GM10847 (cell line): ENCODE results near the gene ISG15.

Source experiments
- POLR2A ChIP-seq: IDR thresholded peaks from 2 replicates; pipeline ENCODE4 v1.6.1; 2011; ENCODE audit not compliant: insufficient read length; ENCODE audit errors: extremely low read depth

The ISG15 gene

DNA sequence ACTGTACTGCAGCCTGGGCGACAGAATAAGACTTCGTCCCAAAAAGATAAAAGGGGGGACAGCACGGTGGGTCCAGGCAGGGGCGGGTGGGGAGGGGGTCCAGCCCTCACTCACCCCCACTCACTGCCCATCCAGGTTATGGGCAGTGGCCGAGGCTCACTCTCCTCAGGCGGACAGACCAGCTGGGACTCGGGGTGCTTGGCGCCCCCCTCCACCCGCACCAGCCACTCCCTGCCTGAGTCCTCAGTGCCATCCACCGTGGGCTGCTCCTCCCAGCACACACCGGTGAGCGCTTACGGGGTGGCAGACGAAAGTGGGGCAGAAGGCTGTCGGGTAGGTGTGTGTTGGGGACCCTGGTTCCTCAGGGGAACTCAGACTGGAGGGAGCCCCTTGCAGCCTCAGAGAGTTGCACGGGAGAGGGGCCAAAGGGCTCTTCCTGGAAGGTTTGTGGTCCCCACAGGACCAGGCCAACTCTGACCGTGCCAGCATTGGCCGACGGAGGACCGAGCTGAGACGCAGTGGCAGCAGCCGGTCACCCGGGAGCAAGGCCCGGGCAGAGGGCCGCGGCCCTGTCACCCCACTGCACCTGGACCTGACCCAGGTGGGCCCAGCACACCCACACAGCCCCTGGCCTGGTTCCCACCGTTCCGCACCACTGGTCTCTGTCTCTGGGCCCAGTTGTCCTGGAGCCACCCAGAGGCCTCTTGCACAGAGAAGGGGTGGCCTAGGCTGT is 40.4 kb upstream of the ISG15 start:
- TF ChIP-seq POLR2A = no peak

DNA sequence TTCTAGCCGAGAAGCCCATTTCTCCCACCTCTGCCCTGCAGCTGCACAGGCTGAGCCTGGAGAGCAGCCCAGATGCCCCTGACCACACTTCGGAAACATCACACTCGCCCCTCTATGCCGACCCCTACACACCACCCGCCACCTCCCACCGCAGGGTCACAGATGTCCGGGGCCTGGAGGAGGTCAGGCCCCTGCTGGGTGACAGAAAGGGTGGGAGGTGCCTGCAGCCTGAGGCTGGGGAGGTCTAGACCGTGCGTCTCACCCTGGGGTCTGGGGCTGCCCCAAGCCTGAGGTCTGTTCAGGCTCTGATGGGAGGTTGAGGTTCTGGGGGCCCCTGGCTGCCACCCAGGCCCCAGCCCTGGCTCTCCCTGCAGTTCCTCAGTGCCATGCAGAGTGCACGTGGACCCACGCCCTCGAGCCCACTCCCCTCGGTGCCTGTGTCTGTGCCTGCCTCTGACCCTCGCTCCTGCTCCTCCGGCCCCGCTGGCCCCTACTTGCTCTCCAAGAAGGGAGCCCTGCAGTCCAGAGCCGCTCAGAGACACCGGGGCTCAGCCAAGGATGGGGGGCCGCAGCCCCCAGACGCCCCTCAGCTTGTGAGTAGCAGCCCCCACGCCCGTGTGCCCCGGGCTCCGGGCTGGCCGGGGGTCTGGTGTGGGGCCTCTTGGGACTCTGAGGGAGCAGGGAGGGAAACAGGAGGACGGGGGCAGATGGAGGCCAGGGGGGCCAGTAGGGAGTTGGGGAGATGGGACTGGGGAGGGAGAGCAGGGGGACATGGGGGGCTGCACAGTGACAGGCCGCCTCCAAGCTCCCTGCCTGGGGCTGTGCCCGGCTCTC is 39.6 kb upstream of the ISG15 start:
- no peak for TF ChIP-seq POLR2A

DNA sequence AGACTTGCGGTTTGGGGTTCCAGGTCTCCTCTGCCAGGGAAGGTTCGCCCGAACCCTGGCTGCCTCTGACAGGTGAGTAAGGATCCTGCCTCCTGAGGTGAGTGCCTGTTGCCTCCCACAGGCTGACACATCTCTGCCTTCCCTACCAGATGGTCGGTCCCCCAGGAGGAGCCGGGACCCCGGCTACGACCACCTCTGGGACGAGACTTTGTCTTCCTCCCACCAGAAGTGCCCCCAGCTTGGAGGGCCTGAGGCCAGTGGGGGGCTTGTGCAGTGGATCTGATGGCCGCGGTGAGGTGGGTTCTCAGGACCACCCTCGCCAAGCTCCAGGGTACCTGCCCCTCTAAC is 39.0 kb upstream of the ISG15 start:
- TF ChIP-seq POLR2A = no peak

DNA sequence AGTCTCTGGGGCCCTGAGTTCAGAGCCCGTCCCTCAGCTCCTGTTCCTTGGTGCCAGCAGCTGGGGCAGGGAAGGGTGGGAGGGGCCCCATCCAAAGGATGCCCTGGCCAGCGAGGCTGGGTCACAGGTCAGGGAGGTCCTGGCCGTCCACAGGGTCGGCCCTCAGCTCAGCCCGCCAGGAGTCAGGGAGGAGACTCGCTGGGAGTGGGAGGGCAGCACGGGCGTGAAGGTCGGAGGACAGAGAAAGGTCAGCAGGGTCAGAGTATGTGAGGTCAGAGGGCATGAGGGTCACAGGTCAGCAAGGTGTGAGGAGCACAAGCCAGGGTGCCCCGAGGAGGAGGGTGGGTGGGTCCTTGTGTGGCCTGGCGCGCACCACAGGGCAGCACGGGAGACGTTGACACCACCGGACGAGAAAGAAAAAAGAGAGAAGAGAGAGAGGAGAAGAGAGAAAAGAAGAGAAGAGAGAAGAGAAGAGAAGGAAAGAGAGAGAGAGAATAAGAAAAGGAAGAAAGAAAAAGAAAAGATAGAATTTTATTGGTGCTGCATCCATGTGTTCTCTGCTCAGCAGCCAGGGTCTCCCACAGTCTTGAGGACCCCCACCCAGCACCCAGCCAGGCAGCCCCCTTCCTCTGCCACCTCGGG is 38.5 kb upstream of the ISG15 start:
- no peak for TF ChIP-seq POLR2A

DNA sequence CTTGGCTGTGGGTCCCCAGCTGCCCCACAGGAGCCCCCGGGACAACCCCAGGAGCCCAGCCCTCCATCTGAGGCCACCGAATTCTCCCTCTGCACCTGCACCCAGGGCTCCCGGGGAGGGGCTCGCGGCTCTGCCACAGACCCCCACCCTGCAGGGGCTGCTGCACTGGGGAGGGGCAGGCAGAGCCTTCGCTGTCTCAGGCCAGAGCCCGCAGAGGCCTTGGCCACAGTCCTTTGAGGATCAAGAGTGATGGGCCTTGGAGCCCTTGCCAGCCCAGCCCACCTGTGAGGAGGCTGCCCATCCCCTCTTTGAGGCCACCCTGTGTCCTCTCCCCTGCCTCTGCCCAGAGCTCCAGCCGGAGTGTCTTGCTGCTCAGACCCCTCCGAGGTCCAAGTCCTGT is 37.9 kb upstream of the ISG15 start:
- TF ChIP-seq POLR2A = no peak

DNA sequence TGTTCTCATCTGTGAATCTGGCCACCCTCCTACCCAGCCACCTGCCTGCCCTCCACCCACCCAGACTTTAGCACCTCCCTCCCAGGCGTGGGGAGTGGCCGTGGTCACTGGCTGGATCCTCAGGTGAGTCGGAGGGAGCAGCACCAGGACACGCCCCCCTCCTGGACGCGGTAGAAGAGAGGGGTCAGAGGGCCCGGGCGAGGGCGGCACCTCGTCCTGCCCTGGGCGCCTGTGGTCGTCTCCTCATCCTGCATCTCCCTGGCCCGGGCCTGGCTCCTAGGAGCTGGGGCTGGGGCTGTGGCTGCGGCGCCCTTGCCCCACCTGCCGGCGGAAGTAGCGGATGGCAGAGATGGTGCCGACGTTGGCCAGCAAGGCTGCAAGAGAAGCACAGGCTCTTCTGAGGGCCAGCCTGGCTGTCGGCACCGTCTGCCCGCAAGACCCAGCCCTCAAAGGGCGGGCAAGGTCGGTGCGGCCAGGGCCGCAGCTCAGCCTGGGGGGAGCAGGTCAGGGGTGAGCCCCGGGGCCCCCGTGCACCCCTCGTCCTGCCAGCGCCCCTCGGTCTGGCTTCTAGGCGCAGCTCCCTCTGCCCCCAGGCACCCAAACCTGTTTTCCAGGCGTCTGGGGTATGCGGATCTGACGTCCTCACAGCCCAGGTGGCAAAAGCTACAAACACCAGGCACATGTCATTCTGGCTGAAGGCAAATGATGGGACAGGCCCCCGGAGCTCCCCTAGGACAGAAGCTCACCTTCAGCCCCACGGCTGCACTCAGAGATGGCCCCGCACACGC is 37.2 kb upstream of the ISG15 start:
- TF ChIP-seq POLR2A = no peak

DNA sequence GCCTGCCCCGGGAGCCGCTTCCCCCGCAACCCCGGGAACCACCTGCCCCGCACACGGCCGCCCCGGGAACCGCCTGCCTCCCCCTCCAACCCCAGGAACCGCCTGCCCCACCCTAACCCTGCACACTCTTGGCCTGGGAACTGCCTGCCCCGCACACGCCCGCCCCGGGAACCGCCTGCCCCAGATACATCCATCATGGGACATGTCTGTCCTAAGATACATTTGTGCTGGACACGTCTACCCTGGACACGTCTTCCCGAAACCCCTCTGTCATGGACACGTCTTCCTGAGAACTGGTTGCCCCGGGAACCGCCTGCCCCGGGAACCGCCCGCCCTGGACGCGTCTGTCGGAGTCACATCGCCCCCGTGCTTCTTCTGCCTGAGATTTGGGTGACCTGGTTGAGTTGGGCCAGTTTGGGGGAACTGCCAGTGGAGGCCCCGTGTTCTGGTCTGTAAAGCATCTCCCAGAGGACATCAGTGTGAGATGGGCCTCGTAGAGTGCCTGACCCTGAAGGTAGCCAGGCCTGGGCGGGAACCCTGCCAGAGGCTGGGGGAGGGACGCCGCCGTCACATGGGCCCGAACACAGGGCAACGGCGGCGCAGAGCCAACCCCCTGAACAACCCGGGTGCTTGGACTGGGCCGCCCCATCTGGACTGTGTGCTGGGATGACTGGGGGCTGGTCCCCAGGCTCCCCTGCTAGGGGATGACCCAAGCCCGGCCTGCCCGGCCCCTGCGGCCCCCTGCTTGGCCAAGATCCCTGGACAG is 35.0 kb upstream of the ISG15 start:
- no peak for TF ChIP-seq POLR2A

DNA sequence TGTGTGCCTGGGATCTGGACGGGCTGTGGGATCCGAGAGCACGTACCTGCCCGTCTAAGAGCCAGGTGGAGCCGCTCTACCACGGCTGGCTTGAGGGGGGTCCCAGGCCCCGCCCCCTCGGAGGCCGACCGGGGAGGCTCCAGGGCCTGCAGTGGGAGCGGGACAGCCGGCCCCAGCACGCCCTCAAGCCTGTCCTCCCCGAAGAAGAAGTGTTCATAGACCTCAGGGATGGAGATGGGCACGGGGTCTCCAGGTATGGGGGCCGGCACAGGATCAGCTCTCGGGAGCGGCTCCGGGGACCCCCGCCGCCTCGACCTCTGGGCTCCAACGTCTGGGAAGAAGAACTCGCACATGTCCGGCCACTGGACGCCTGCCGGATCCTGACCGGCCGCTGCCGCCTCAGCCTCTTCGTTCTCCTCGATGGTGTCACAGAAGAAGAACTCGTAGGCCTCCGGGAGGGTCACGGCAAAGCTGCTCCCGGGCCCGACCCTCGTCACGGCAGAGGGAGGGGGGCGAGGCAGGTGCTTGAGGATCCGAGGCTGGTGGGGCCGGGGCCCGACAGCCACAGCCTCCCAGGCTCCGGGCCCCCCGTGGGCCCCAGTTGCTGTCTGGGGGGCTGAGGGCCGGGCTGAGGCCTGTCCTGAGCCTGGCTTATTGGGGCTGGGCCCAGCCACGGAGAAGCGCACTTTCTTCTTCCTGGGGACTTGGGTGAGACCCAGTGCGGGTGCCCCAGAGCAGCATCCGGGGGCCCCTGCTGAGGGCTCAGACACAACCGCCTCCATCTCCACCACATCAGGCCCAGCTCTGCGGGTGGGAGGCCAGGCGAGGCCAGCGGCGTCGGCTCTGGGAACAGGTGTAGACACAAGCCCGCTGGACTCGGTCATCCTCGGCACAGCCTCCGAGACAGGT is 34.2 kb upstream of the ISG15 start:
- TF ChIP-seq POLR2A = no peak

DNA sequence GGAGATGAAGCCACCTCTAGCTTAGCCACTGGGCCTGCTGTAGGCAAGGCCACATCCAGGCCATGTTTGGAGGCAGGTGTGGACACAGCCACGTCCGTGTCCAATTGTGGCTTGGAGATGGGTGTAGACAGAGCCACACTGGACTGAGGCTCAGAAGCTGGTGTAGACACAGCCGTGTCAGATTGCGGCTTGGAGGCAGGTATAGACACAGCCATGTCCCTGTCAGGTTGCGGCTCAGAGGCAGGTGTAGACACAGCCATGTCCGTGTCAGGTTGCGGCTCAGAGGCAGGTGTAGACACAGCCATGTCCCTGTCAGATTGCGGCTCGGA is 33.6 kb upstream of the ISG15 start:
- TF ChIP-seq POLR2A = no peak

DNA sequence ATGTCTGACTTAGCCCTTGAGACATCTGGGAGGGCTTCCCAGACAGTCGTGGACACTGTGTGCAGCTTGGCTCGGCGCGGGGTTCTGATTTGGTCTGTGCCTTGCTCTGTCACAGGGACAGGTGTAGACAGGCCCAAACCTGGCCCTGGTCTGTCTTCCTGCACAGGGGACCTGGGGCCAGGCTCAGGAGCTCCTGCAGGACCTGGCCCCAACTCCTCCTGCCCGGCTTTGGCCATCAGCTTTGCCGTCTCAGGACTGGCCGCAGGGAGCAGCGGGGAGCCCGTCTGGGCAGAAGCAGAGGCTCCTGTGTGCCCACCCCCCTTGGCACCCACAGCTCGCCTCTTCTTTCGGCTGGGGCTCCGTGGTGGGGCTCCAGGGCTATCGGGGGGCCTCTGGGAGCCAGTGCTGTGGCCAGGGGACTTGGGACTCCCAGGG is 33.1 kb upstream of the ISG15 start:
- TF ChIP-seq POLR2A = no peak

DNA sequence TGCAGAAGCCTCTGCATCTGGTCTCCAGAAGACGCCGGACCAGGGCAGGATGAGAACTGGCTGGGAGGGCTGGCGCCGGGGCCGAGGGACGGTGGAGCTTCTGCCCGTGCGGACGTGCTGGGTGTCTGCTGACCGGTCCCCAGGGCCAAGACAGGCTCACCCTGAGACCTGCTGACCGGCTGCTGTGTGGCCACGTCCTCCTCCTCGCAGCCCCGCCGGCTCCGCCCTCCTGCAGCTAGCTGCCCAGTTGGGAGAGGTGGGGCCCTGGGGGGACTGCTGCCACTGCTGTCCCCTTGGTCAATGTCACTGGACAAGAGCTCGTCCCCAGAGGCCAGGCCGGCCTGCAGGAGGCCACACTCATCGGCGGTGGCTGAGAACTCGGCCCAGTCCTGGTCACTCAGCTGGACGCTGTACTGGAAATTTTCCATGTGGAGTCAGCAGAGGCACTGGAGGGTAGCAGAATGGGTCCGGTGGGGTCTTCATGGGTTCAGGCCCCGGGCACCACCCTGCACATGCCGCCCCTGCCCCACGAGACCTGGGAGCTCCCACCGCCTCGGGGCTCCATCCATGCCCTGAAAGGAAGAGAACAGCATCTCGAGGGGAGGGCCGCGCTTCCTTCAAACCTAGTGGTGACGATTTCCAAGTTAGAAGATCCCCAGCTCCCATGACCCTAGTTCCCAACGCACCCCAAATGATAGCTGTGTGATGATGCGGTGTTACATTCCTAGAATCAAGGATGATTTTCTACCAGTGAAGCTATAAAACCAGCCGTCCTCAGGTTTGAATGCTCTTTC is 32.5 kb upstream of the ISG15 start:
- TF ChIP-seq POLR2A = no peak

DNA sequence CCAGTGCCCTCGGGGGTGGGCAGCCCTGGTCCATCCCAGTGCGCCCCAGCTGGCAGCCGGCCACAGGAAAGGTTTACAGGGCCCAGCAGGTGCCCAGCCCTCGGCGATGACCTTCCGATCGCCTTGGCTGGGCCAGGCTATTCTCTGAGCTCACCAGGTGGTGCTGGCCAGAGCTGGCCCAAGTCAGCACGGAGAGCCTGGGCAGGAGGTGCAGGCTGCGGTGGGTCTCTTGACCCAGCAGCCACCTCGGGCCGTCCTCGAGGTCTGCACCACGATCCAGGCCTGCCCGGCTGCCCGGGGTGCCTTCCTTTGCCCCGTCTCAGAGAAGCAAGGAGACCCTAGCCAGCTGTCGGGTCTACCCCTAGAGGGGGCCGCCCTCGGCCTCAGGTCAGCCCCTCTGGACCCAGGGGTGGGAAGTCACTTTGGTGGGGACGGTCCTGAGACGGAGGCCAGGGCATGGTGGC is 31.8 kb upstream of the ISG15 start:
- TF ChIP-seq POLR2A = no peak
